ENCODE measurements around the gene ENGASE.

Gene ENGASE

GRCh38 chr17:79038545-79039135 is 36.0 kb upstream of the ENGASE start:
- no peak for DNase-seq (ENCODE audit: low spot score)

GRCh38 chr17:79039171-79039570 is 35.5 kb upstream of the ENGASE start:
- DNase-seq (ENCODE audit: low spot score) = no peak

- no peak for DNase-seq (ENCODE audit: low spot score)
Measured at GRCh38 chr17:79039886-79040285, 34.7 kb upstream of the ENGASE start.

GRCh38 chr17:79041041-79041570 is 33.5 kb upstream of the ENGASE start:
- no peak for DNase-seq (ENCODE audit: low spot score)

- no peak for DNase-seq (ENCODE audit: low spot score)
Measured at GRCh38 chr17:79041723-79042420, 32.8 kb upstream of the ENGASE start.

- DNase-seq (ENCODE audit: low spot score) = peak; percentile 79
Measured at GRCh38 chr17:79042421-79043190, 32.0 kb upstream of the ENGASE start.

- DNase-seq (ENCODE audit: low spot score) = no peak
Measured at GRCh38 chr17:79043191-79043930, 31.3 kb upstream of the ENGASE start.

GRCh38 chr17:79043931-79044320 is 30.7 kb upstream of the ENGASE start:
- DNase-seq (ENCODE audit: low spot score) = no peak

GRCh38 chr17:79044462-79044861 is 30.2 kb upstream of the ENGASE start:
- DNase-seq (ENCODE audit: low spot score) = no peak

GRCh38 chr17:79045001-79045729 is 29.5 kb upstream of the ENGASE start:
- DNase-seq (ENCODE audit: low spot score) = no peak

- DNase-seq (ENCODE audit: low spot score) = peak; percentile 69
Measured at GRCh38 chr17:79045842-79046196, 28.8 kb upstream of the ENGASE start.

GRCh38 chr17:79046197-79046915 is 28.3 kb upstream of the ENGASE start:
- no peak for DNase-seq (ENCODE audit: low spot score)

- no peak for DNase-seq (ENCODE audit: low spot score)
Measured at GRCh38 chr17:79046916-79047280, 27.7 kb upstream of the ENGASE start.

GRCh38 chr17:79047291-79047920 is 27.2 kb upstream of the ENGASE start:
- no peak for DNase-seq (ENCODE audit: low spot score)

- DNase-seq (ENCODE audit: low spot score) = peak; percentile 28
Measured at GRCh38 chr17:79047923-79048825, 26.4 kb upstream of the ENGASE start.

GRCh38 chr17:79048826-79049755 is 25.5 kb upstream of the ENGASE start:
- DNase-seq (ENCODE audit: low spot score) = no peak

GRCh38 chr17:79049821-79050220 is 24.8 kb upstream of the ENGASE start:
- DNase-seq (ENCODE audit: low spot score) = no peak

GRCh38 chr17:79050551-79050950 is 24.1 kb upstream of the ENGASE start:
- DNase-seq (ENCODE audit: low spot score) = no peak

Measured in LoVo (cell line).